Prostate gland (tissue), 2 donors: Measurements from ENCODE around the gene CEACAM21.

Experiments
- POLR2A ChIP-seq: fragments of 450-650 bp; IDR thresholded peaks from one replicate; pipeline ENCODE4 v1.6.1; 2016; ENCODE audit warnings: antibody characterized with exemption, mild to moderate bottlenecking
- TF ChIP-seq, protein P1 (sequence below), 4 experiments: fragments of 200-600 bp in 2 of 4; fragments of 450-650 bp in 2 of 4; sonication (generic) in 2 of 4; IDR thresholded peaks; 1 replicate in 3 of 4; 2 replicates in 1 of 4; pipeline ENCODE4 v1.5.1; 2016 to 2019; ENCODE audit warnings: antibody characterized with exemption in 4 of 4, mild to moderate bottlenecking in 2 of 4, moderate library complexity in 2 of 4

DNA sequence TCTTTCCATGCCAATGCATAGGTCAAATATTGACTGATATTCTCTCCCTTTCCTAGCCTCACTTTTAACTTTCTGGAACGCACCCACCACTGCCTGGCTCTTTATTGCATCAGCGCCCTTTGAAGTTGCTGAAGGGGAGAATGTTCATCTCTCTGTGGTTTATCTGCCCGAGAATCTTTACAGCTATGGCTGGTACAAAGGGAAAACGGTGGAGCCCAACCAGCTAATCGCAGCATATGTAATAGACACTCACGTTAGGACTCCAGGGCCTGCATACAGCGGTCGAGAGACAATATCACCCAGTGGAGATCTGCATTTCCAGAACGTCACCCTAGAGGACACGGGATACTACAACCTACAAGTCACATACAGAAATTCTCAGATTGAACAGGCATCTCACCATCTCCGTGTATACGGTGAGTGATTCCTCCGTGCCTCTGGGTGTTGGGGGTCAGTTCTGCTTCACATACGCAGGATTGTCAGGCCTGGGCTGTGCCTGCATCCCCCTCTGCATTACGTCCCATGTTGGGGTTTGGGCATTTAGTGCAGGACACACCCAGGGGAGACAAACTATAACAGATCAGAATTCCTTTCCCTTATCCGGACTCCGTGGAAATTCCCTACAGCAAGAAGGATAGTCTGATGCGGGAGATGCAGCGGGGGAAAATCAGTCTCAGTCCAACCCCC, 1.3 kb downstream of the CEACAM21 start:
- TF ChIP-seq, protein P1, sequence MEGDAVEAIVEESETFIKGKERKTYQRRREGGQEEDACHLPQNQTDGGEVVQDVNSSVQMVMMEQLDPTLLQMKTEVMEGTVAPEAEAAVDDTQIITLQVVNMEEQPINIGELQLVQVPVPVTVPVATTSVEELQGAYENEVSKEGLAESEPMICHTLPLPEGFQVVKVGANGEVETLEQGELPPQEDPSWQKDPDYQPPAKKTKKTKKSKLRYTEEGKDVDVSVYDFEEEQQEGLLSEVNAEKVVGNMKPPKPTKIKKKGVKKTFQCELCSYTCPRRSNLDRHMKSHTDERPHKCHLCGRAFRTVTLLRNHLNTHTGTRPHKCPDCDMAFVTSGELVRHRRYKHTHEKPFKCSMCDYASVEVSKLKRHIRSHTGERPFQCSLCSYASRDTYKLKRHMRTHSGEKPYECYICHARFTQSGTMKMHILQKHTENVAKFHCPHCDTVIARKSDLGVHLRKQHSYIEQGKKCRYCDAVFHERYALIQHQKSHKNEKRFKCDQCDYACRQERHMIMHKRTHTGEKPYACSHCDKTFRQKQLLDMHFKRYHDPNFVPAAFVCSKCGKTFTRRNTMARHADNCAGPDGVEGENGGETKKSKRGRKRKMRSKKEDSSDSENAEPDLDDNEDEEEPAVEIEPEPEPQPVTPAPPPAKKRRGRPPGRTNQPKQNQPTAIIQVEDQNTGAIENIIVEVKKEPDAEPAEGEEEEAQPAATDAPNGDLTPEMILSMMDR (IDR thresholded peaks at IDR 0.05): no peak
- TF ChIP-seq POLR2A: no peak
